GM23248 (cell line): Measurements from ENCODE around the gene OR11G2. TPM values are rescaled to one million over a fixed set of nuclear protein-coding genes. Genes with fewer than 3 reads are reported as not detected.
"Not testable (repeated sequence)": the region's sequence is repeated elsewhere in the genome, so short reads cannot be mapped to it uniquely, and the experiment has no call there.

ENCODE experiments used
- DNase-seq: peaks from one replicate; pipeline ENCODE4 v3.0.0-alpha.2; 2015
- H2AFZ ChIP-seq: fragments of 200-600 bp; sonication (generic); 2 replicates; pipeline ENCODE4 v1.6.1; 2016; ENCODE audit warnings: antibody characterized with exemption
- H3F3A ChIP-seq: fragments of 200-600 bp; sonication (generic); 2 replicates; pipeline ENCODE4 v1.6.1; 2016; ENCODE audit warnings: mild to moderate bottlenecking, antibody characterized with exemption, mixed run types; ENCODE audit not compliant: insufficient read depth
- H3K27ac ChIP-seq: fragments of 200-600 bp; sonication (generic); 2 replicates; pipeline ENCODE4 v1.5.1; 2016; ENCODE audit warnings: mild to moderate bottlenecking
- H3K27me3 ChIP-seq: fragments of 200-600 bp; sonication (generic); replicated peaks from 2 replicates; pipeline ENCODE4 v1.6.1; 2016; ENCODE audit warnings: mild to moderate bottlenecking; ENCODE audit not compliant: insufficient read depth
- H3K36me3 ChIP-seq: fragments of 200-600 bp; sonication (generic); 2 replicates; pipeline ENCODE4 v1.6.1; 2016; ENCODE audit warnings: low read depth, mild to moderate bottlenecking
- H3K4me1 ChIP-seq: fragments of 200-600 bp; sonication (generic); 2 replicates; pipeline ENCODE4 v1.6.1; 2016; ENCODE audit warnings: mild to moderate bottlenecking; ENCODE audit not compliant: insufficient read depth
- H3K4me2 ChIP-seq: fragments of 200-600 bp; sonication (generic); one replicate; pipeline ENCODE4 v1.6.1; 2016; ENCODE audit warnings: mild to moderate bottlenecking; ENCODE audit not compliant: unreplicated experiment
- H3K4me3 ChIP-seq: fragments of 200-600 bp; sonication (generic); 2 replicates; pipeline ENCODE4 v1.5.1; 2016; ENCODE audit warnings: mild to moderate bottlenecking
- H3K79me2 ChIP-seq: fragments of 200-600 bp; sonication (generic); 2 replicates; pipeline ENCODE4 v1.6.1; 2016; ENCODE audit warnings: mild to moderate bottlenecking; ENCODE audit not compliant: insufficient read depth
- H3K9ac ChIP-seq: fragments of 200-600 bp; sonication (generic); 2 replicates; pipeline ENCODE4 v1.6.1; 2016; ENCODE audit warnings: mild to moderate bottlenecking
- H3K9me2 ChIP-seq: fragments of 200-600 bp; sonication (generic); 2 replicates; pipeline ENCODE4 v1.6.1; 2016; ENCODE audit warnings: mixed run types, mild to moderate bottlenecking, moderate library complexity; ENCODE audit not compliant: insufficient read depth
- H3K9me3 ChIP-seq: fragments of 200-600 bp; sonication (generic); one replicate; pipeline ENCODE4 v1.6.1; 2017; ENCODE audit warnings: low read depth
- H4K20me1 ChIP-seq: fragments of 200-600 bp; sonication (generic); 2 replicates; pipeline ENCODE4 v1.6.0; 2016; ENCODE audit not compliant: insufficient read depth
- EZH2 ChIP-seq: fragments of 200-600 bp; sonication (generic); IDR thresholded peaks from 2 replicates; pipeline ENCODE4 v1.6.1; 2018; ENCODE audit warnings: antibody characterized with exemption, mild to moderate bottlenecking; ENCODE audit not compliant: insufficient read depth, poor library complexity, severe bottlenecking
- EZH2phosphoT487 ChIP-seq: fragments of 200-600 bp; sonication (generic); IDR thresholded peaks from 2 replicates; pipeline ENCODE4 v1.6.1; 2018; ENCODE audit warnings: antibody characterized with exemption, moderate library complexity, mild to moderate bottlenecking, low read depth; ENCODE audit not compliant: insufficient read depth
- WGBS, 2 experiments: methylation state at CpG; one replicate each; pipeline ENCODE4 v1.1.6; 2015 to 2017; ENCODE audit warnings: low lambda C conversion rate in 2 of 2, low coverage in 1 of 2; ENCODE audit errors: missing lambda C conversion rate in 2 of 2; 5-methylcytosine and 5-hydroxymethylcytosine counted together
- in situ Hi-C: fragments of 300-500 bp; cut with MboI; formaldehyde crosslinking; loops from 2 replicates; pipeline ENCODE4 v1.15.0; 2020
- polyA plus RNA-seq: library from polyadenylated mRNA; unstranded; fragments of >200 nt; fragmentation: Nextera tagmentation; extraction: Ambion mirVana; gene quantifications from 2 replicates; pipeline ENCODE4 v1.2.1, GENCODE V29; 2016
- total RNA-seq: library from RNA; depleted of rRNA; stranded (reverse); fragments of >200 nt; shearing (Covaris generic); gene quantifications from 2 replicates; pipeline ENCODE4 v1.2.3, GENCODE V29; 2014

OR11G2 gene
- total and polyA plus RNA-seq, 2 experiments from 2014 or later: not detected

GRCh38 chr14:20215196-20215595, 24.5 kb downstream of the OR11G2 start:
- in situ Hi-C loops: no loop called here
- TF ChIP-seq EZH2phosphoT487: no peak
- no peak for TF ChIP-seq EZH2
- peak; percentile 44 for DNase-seq
- WGBS, 2 experiments: 26 to 30% methylated on average over 2 of the region's 2 CpGs
- H3K9me3 ChIP-seq: no peaks in the 10 kb centered on the region
- no peak overlapping the region for H3K4me2 ChIP-seq
- no peaks in the 10 kb centered on the region for H3K36me3 ChIP-seq
- H3K27me3 ChIP-seq: no peaks in the 10 kb centered on the region
- no peaks in the 10 kb centered on the region for H3K4me1 ChIP-seq
- no peak overlapping the region for H3K4me3 ChIP-seq
- no peaks in the 10 kb centered on the region for H3F3A ChIP-seq
- no peaks in the 10 kb centered on the region for H3K79me2 ChIP-seq
- H3K9me2 ChIP-seq: no peaks in the 10 kb centered on the region
- H3K9ac ChIP-seq: no peak overlapping the region
- H4K20me1 ChIP-seq: no peaks in the 10 kb centered on the region
- no peak overlapping the region for H3K27ac ChIP-seq
- H2AFZ ChIP-seq: no peak overlapping the region

- DNase-seq: peak; percentile 24
- H3K79me2 ChIP-seq: no peaks in the 10 kb centered on the region
- H2AFZ ChIP-seq: no peak overlapping the region
- no peaks in the 10 kb centered on the region for H3K4me1 ChIP-seq
- H3K27me3 ChIP-seq: no peaks in the 10 kb centered on the region
- no peak overlapping the region for H3K9ac ChIP-seq
- H3K4me2 ChIP-seq: no peak overlapping the region
- no peaks in the 10 kb centered on the region for H3F3A ChIP-seq
- 6% methylated on average over 4 of the region's 4 CpGs for WGBS, 2 experiments
- H3K9me3 ChIP-seq: no peaks in the 10 kb centered on the region
- TF ChIP-seq EZH2phosphoT487 (no peak), EZH2 (no peak)
- H4K20me1 ChIP-seq: no peaks in the 10 kb centered on the region
- H3K4me3 ChIP-seq: no peak overlapping the region
- H3K36me3 ChIP-seq: no peaks in the 10 kb centered on the region
- in situ Hi-C loops: no loop called here
- H3K27ac ChIP-seq: no peak overlapping the region
- H3K9me2 ChIP-seq: no peaks in the 10 kb centered on the region
Measured at GRCh38 chr14:20219033-20219432, 28.3 kb downstream of the OR11G2 start.

GRCh38 chr14:20223410-20223809, 32.7 kb downstream of the OR11G2 start, which contains the start of gene OR11H6:
Gene OR11H6, plus strand, starts transcription at chr14:20223710. Its CDS starts 0 bp downstream, at chr14:20223710.
- Histone ChIP-seq H4K20me1 (no peaks in the 10 kb centered on the region), H3K9me2 (no peaks in the 10 kb centered on the region), H2AFZ (no peak within 1 kb of the TSS), H3K27me3 (no peaks in the 10 kb centered on the region), H3K9ac (no peak within 1 kb of the TSS), H3F3A (no peaks in the 10 kb centered on the region), H3K79me2 (no peaks in the 10 kb centered on the region), H3K36me3 (no peaks in the 10 kb centered on the region), H3K4me1 (no peaks in the 10 kb centered on the region), H3K27ac (no peak within 1 kb of the TSS), H3K4me2 (no peak within 1 kb of the TSS), H3K4me3 (no peak within 1 kb of the TSS), H3K9me3 (no peaks in the 10 kb centered on the region)
- no peak for TF ChIP-seq EZH2phosphoT487
- TF ChIP-seq EZH2: no peak
- 1 to 3% methylated on average over 2 of the region's 2 CpGs for WGBS, 2 experiments
- in situ Hi-C loops: no loop called here
- no peak for DNase-seq

- WGBS, 2 experiments: 21 to 24% methylated on average over 1 of the region's 1 CpG
- Histone ChIP-seq H3K9ac (no peak within 1 kb of the TSS), H3K9me3 (no peaks in the 10 kb centered on the region)
Measured at GRCh38 chr14:20228681-20229080, 38.0 kb downstream of the OR11G2 start, which contains the start of gene OR11H7. Gene OR11H7, plus strand, starts transcription at chr14:20228981.

GRCh38 chr14:20235415-20235814, 44.7 kb downstream of the OR11G2 start:
- 65 to 70% methylated on average over 2 to 3 of the region's 4 CpGs for WGBS, 2 experiments

More at GRCh38 chr14:20228681-20229080, 38.0 kb downstream of the OR11G2 start, which contains the start of gene OR11H7:
- Histone ChIP-seq H3K4me1 (no peaks in the 10 kb centered on the region), H3K79me2 (no peaks in the 10 kb centered on the region), H2AFZ (no peak within 1 kb of the TSS), H3K36me3 (no peaks in the 10 kb centered on the region), H3K4me2 (no peak within 1 kb of the TSS), H3K27me3 (no peaks in the 10 kb centered on the region), H3K9me2 (no peaks in the 10 kb centered on the region), H4K20me1 (no peaks in the 10 kb centered on the region), H3K27ac (no peak within 1 kb of the TSS), H3K4me3 (no peak within 1 kb of the TSS), H3F3A (no peaks in the 10 kb centered on the region)
- TF ChIP-seq EZH2phosphoT487 (no peak), EZH2 (no peak)
- no peak for DNase-seq
- in situ Hi-C loops: no loop called here

More at GRCh38 chr14:20235415-20235814, 44.7 kb downstream of the OR11G2 start:
- H3K4me3 ChIP-seq, H3F3A ChIP-seq, in situ Hi-C loops, H4K20me1 ChIP-seq, H3K4me1 ChIP-seq, H3K79me2 ChIP-seq, H2AFZ ChIP-seq, H3K4me2 ChIP-seq, H3K27ac ChIP-seq, H3K36me3 ChIP-seq, H3K9me2 ChIP-seq, H3K27me3 ChIP-seq, DNase-seq, H3K9me3 ChIP-seq, H3K9ac ChIP-seq: not testable (repeated sequence)
